ENCODE measurements around the gene ZGLP1. TPM values are rescaled to one million over a fixed set of nuclear protein-coding genes. Genes with fewer than 3 reads are reported as not detected.
A peak's percentile ranks its signal among the peaks of the same experiment; 100 is the strongest.
"Not testable (repeated sequence)": the region's sequence is repeated elsewhere in the genome, so short reads cannot be mapped to it uniquely, and the experiment has no call there.

The ZGLP1 gene
- total RNA-seq, 2 experiments from 2014 or later = 3.3 to 3.5 TPM

DNA sequence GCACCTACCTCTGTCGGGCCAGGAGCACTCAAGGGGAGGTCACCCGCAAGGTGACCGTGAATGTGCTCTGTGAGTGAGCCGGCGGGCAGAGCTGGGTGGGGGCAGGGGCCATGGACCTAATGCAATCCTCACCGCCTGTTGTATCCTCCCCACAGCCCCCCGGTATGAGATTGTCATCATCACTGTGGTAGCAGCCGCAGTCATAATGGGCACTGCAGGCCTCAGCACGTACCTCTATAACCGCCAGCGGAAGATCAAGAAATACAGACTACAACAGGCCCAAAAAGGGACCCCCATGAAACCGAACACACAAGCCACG, 24.7 kb downstream of the ZGLP1 start:
- DNase-seq (no peak), ATAC-seq (no peak)
- H3K36me3 Mint-ChIP-seq (ENCODE audit: low read depth) = peaks cover 34% of the 10 kb centered on the region
- intact Hi-C loops (cut with DNase I, micrococcal nuclease) = no loop called here
- CTCF ChIA-PET = interaction anchor here (1.4 to 2.8 kb wide), 2 partner anchors 15 to 104 kb away, joined by 5 to 15 read pairs; partner anchors contain the start of gene ICAM1
- H3K9me3 Mint-ChIP-seq (ENCODE audit: low read depth) = no peaks in the 10 kb centered on the region
- H3K4me3 Mint-ChIP-seq = no peak overlapping the region
- peaks cover 38% of the 10 kb centered on the region for H3K4me1 Mint-ChIP-seq
- H3K27me3 Mint-ChIP-seq = peaks cover 20% of the 10 kb centered on the region
- H3K27ac Mint-ChIP-seq = no peak overlapping the region
- POLR2A ChIA-PET = interaction anchor here (3.9 kb wide), 1 partner anchor 14 kb away, joined by 18 read pairs; the partner anchor contains the start of gene ICAM1

DNA sequence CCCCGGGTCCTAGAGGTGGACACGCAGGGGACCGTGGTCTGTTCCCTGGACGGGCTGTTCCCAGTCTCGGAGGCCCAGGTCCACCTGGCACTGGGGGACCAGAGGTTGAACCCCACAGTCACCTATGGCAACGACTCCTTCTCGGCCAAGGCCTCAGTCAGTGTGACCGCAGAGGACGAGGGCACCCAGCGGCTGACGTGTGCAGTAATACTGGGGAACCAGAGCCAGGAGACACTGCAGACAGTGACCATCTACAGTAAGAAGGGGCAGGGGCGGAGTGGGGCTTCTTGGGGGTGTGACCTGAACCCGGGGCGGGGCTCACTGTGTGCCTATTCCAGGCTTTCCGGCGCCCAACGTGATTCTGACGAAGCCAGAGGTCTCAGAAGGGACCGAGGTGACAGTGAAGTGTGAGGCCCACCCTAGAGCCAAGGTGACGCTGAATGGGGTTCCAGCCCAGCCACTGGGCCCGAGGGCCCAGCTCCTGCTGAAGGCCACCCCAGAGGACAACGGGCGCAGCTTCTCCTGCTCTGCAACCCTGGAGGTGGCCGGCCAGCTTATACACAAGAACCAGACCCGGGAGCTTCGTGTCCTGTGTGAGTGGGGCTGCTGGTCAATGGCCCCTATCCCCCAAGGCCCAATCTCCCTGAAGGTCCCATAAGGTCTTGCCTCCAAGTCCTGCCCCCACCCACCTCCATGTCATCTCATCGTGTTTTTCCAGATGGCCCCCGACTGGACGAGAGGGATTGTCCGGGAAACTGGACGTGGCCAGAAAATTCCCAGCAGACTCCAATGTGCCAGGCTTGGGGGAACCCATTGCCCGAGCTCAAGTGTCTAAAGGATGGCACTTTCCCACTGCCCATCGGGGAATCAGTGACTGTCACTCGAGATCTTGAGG, 25.3 kb downstream of the ZGLP1 start:
- ATAC-seq = no peak

DNA sequence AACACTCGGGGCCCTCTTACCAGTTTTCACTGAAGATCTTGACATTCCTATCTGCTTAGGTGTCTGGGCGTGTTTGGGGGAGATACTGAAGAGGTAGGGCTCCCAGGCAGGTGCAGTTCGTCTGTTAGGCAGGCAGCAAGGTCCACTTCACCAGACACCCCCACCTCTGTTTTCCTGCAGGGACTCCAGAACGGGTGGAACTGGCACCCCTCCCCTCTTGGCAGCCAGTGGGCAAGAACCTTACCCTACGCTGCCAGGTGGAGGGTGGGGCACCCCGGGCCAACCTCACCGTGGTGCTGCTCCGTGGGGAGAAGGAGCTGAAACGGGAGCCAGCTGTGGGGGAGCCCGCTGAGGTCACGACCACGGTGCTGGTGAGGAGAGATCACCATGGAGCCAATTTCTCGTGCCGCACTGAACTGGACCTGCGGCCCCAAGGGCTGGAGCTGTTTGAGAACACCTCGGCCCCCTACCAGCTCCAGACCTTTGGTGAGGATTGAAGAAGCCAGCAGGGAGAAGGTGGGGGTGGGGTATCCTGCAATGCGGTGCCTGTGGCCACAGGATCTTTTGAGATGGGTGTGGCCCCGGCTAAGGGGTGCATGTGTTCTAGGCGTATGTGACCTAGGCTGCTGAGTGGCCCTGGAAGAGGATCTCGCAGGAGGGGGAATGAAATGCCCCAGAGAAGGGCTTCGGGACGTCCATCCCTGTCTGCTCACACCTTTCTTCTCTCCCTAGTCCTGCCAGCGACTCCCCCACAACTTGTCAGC, 26.1 kb downstream of the ZGLP1 start:
- H3K27me3 Mint-ChIP-seq = peaks cover 12% of the 10 kb centered on the region
- ATAC-seq = no peak
- DNase-seq = no peak
- H3K36me3 Mint-ChIP-seq (ENCODE audit: low read depth) = peaks cover 42% of the 10 kb centered on the region
- H3K27ac Mint-ChIP-seq = no peak overlapping the region
- CTCF ChIA-PET = interaction anchor here (0.6 to 1.7 kb wide), 3 partner anchors 13 to 105 kb away, joined by 3 to 5 read pairs (median 5); partner anchors contain the start of gene ICAM1
- POLR2A ChIA-PET = no interaction called here
- H3K9me3 Mint-ChIP-seq (ENCODE audit: low read depth) = no peaks in the 10 kb centered on the region
- no peak overlapping the region for H3K4me3 Mint-ChIP-seq
- peaks cover 26% of the 10 kb centered on the region for H3K4me1 Mint-ChIP-seq
- intact Hi-C loops (cut with DNase I, micrococcal nuclease) = no loop called here

More for the DNA sequence above, 25.3 kb downstream of the ZGLP1 start:
- POLR2A ChIA-PET = interaction anchor here (3.9 kb wide), 1 partner anchor 13 kb away, joined by 18 read pairs; the partner anchor contains the start of gene ICAM1
- Mint-ChIP-seq H3K27ac (no peak overlapping the region), H3K4me3 (no peak overlapping the region), H3K36me3 (ENCODE audit: low read depth) (peaks cover 37% of the 10 kb centered on the region), H3K27me3 (peaks cover 18% of the 10 kb centered on the region), H3K4me1 (peaks cover 35% of the 10 kb centered on the region), H3K9me3 (ENCODE audit: low read depth) (no peaks in the 10 kb centered on the region)
- CTCF ChIA-PET = interaction anchor here (1.4 to 2.8 kb wide), 2 partner anchors 15 to 104 kb away, joined by 5 to 15 read pairs; partner anchors contain the start of gene ICAM1
- DNase-seq = no peak
- intact Hi-C loops (cut with DNase I, micrococcal nuclease) = no loop called here

DNA sequence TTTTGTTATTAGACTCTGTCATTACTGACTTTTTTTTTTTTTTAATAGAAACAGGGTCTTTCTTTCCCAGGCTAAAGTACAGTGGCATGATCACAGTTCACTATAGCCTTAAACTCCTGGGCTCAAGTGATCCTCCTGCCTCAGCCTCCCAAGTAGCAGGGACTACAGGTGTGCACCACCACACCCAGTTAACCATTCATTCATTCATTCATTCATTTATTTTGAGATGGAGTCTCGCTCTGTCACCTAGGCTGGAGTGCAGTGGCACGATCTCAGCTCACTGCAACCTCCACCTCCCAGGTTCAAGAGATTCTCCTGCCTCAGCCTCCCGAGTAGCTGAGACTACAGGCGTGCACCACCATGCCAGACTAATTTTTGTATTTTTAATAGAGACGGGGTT, 27.6 kb downstream of the ZGLP1 start:
- POLR2A ChIA-PET; DNase-seq; H3K4me3 Mint-ChIP-seq; H3K27me3 Mint-ChIP-seq; ATAC-seq; intact Hi-C loops (cut with DNase I, micrococcal nuclease); H3K27ac Mint-ChIP-seq; H3K9me3 Mint-ChIP-seq (ENCODE audit: low read depth): not testable (repeated sequence)
- CTCF ChIA-PET = interaction anchor here (0.7 to 1.7 kb wide), 3 partner anchors 11 to 20 kb away, joined by 3 read pairs; partner anchors contain the start of gene ICAM1
- Mint-ChIP-seq H3K4me1 (peaks cover 18% of the 10 kb centered on the region), H3K36me3 (ENCODE audit: low read depth) (peaks cover 53% of the 10 kb centered on the region)

DNA sequence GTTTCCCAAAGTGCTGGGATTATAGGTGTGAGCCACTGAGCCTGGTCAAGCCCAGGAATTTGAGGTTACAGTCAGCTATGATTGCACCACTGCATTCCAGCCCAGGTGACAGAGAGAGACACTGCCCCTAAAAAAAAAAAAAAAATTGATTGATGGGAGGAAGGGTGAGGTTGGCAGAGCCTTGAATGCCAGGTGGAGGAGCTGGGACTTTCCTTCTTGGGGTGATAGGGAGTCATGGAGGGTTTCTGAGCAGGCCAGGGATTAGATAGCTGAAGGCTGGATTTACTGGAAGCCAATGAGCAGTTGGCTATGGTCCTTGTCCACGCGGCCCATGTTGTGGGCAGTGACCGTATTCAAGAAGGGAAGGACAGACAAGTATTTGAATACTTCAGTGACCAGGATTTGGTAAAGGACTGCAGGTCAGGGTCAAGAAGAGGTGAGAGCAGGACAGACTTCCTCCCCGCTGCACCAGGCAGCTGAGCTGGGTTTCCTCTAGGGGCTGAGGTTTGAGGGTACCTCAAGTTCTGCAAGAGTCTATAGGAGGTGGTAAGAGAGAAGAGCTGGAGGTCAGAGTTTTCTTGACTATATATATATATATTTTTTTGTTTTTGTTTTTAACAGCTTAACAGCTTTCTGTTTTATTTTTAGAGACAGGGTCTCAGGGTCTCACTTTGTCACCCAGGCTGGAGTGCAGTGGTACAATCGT, 29.7 kb downstream of the ZGLP1 start:
- Mint-ChIP-seq H3K27me3 (no peaks in the 10 kb centered on the region), H3K4me3 (no peak overlapping the region), H3K36me3 (ENCODE audit: low read depth) (peaks cover 42% of the 10 kb centered on the region), H3K9me3 (ENCODE audit: low read depth) (no peaks in the 10 kb centered on the region), H3K4me1 (peaks cover 3% of the 10 kb centered on the region), H3K27ac (no peak overlapping the region)
- intact Hi-C loops (cut with DNase I, micrococcal nuclease) = no loop called here
- ChIA-PET POLR2A (interaction anchor here (1.0 to 1.1 kb wide), 2 partner anchors 9 to 101 kb away, joined by 3 to 4 read pairs; partner anchors contain the start of genes ICAM1 and TYK2), CTCF (interaction anchor here (0.6 to 3.4 kb wide), 6 partner anchors 10 to 136 kb away, joined by 3 to 14 read pairs (median 5); partner anchors contain the start of gene ICAM1)
- ATAC-seq = no peak
- DNase-seq = no peak

DNA sequence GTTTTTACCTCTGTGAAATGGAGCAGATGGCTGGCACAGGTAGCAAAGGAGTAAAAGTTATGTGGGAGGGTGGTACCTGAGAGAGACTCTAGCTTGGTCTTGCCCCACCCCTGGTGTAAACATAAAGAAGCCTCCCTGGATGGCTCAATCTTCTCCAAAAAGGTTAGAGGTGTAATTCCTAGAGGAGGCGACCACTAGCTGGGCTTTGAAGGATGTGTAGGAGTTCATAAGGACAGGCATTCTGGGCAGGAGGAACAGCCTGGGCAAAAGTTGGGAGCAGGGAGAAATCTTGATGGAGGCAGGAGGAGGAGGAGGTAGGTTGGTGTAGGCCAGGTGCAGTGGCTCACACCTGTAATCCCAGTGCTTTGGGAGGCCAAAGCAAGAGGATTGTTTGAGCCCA, 30.7 kb downstream of the ZGLP1 start:
- peaks cover 8% of the 10 kb centered on the region for H3K4me1 Mint-ChIP-seq
- ChIA-PET CTCF (interaction anchor here (0.6 to 3.4 kb wide), 6 partner anchors 9 to 1957 kb away, joined by 3 to 14 read pairs (median 3); partner anchors contain the start of genes ICAM1 and RPS28), POLR2A (no interaction called here)
- H3K27ac Mint-ChIP-seq = no peak overlapping the region
- ATAC-seq = no peak
- H3K36me3 Mint-ChIP-seq (ENCODE audit: low read depth) = peaks cover 40% of the 10 kb centered on the region
- H3K27me3 Mint-ChIP-seq = no peaks in the 10 kb centered on the region
- H3K9me3 Mint-ChIP-seq (ENCODE audit: low read depth) = no peaks in the 10 kb centered on the region
- no peak overlapping the region for H3K4me3 Mint-ChIP-seq
- intact Hi-C loops (cut with DNase I, micrococcal nuclease) = no loop called here
- DNase-seq = no peak

DNA sequence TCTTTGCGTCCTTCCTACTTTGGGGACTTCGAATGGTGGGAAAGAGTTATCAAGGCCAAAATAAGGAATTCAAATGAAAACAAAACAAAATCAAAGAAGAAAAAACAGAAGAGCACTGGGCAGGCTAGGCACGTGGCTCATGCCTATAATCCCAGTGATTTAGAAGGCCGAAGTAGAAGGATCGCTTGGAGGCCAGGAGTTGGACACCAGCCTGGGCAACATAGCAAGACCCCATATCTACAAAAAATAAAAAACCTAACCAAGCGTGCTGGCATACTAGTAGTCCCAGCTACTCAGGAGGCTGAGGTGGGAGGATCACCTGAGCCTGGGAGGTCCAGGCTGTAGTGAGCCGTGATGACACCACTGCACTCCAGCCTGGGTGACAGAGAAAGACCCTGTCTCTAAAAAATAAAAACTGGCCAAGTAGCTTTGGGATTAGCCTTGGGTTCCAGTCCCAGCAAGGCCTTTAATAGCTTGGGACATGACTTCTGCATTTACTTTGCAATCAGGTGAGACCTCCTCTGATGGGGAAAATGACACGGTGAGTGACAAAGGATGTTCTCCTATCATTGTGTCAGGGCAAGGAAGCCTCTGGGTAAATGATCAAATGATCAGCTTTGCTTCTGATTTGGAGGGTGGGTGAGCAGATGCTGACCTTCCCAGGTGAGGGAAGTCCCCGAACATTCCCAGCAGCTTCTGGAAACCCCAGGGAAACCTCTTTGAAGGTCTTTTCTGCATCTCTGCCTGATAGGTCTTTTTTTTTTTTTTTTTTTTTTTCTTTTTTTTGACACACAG, 31.6 kb downstream of the ZGLP1 start:
- no peak for ATAC-seq

DNA sequence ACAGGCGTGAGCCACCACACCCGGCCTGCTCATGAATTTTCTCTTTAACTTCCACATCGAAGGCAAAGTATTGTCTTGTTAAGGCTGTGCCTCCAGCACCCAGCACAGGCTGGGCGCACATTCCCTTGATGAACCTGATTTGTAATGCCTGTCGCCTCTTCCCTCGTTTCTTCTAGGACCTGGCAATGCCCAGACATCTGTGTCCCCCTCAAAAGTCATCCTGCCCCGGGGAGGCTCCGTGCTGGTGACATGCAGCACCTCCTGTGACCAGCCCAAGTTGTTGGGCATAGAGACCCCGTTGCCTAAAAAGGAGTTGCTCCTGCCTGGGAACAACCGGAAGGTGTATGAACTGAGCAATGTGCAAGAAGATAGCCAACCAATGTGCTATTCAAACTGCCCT, 35.0 kb downstream of the ZGLP1 start:
- POLR2A ChIA-PET = interaction anchor here (0.8 kb wide), 1 partner anchor 44 kb away, joined by 7 read pairs; no protein-coding TSS in a partner anchor
- H3K36me3 Mint-ChIP-seq (ENCODE audit: low read depth) = peaks cover 38% of the 10 kb centered on the region

More for the DNA sequence above, 31.6 kb downstream of the ZGLP1 start:
- no peak for DNase-seq
- Mint-ChIP-seq H3K9me3 (ENCODE audit: low read depth) (no peaks in the 10 kb centered on the region), H3K4me1 (peaks cover 9% of the 10 kb centered on the region), H3K4me3 (no peak overlapping the region), H3K27me3 (no peaks in the 10 kb centered on the region), H3K36me3 (ENCODE audit: low read depth) (peaks cover 33% of the 10 kb centered on the region), H3K27ac (no peak overlapping the region)
- ChIA-PET CTCF (interaction anchor here (1.1 to 3.4 kb wide), 4 partner anchors 8 to 133 kb away, joined by 3 to 14 read pairs (median 3); partner anchors contain the start of gene ICAM1), POLR2A (no interaction called here)
- intact Hi-C loops (cut with DNase I, micrococcal nuclease) = no loop called here

DNA sequence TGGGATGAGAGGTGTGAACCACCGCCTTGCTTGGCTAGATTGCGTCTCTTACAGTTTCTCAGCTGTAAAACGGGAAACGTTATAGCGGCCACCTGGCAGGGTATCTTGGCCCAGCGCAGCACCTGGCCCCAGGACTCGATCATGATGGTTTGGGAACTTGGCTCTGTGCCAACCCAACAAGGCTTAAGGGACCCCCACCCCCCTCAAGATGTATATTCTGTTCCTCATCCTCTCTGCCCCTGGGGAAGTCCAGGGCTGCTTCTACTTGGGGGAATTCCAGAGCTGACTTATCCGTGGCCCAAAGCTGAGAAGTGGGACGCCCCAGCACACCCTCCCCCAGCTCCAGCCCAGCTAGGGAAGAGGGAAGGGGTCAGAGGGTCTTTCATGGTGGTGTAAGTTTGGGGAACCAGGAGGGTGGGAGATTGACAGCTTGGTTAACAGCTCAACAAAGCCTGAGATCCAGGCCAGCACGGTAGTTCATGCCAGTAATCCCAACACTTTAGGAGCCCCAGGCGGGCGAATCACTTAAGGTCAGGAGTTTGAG, 38.0 kb downstream of the ZGLP1 start:
- intact Hi-C loops (cut with DNase I, micrococcal nuclease) = loop anchor here (1.0 to 2.0 kb wide), 4 partner anchors 17 to 109 kb away; partner anchors contain the start of genes TYK2 (in 2 of the 2), ICAM3 (in 1 of the 2), ICAM5 (in 1 of the 2) and RAVER1 (in 1 of the 2)
- H3K27me3 Mint-ChIP-seq = no peaks in the 10 kb centered on the region
- peaks cover 22% of the 10 kb centered on the region for H3K36me3 Mint-ChIP-seq (ENCODE audit: low read depth)
- ATAC-seq = peak; percentile 22
- peak; percentile 55 for DNase-seq
- H3K9me3 Mint-ChIP-seq (ENCODE audit: low read depth) = no peaks in the 10 kb centered on the region
- ChIA-PET POLR2A (interaction anchor here (0.5 to 3.5 kb wide), 10 partner anchors 11 to 564 kb away, joined by 3 to 53 read pairs (median 8); partner anchors contain the start of genes ICAM4, ICAM5, RAVER1 and TMED1), CTCF (interaction anchor here (0.6 to 9.2 kb wide), 20 partner anchors 8 to 428 kb away, joined by 3 to 165 read pairs (median 6); partner anchors contain the start of genes ICAM4, ICAM5, RAVER1 and TYK2)
- peaks cover 37% of the 10 kb centered on the region for H3K4me1 Mint-ChIP-seq
- H3K4me3 Mint-ChIP-seq = peak overlapping the region; percentile 80
- peak overlapping the region; percentile 91 for H3K27ac Mint-ChIP-seq

More for the DNA sequence above, 35.0 kb downstream of the ZGLP1 start:
- CTCF ChIA-PET = interaction anchor here (0.6 to 1.2 kb wide), 4 partner anchors 11 to 142 kb away, joined by 3 to 7 read pairs (median 4); no protein-coding TSS in a partner anchor
- peaks cover 36% of the 10 kb centered on the region for H3K4me1 Mint-ChIP-seq
- intact Hi-C loops (cut with DNase I, micrococcal nuclease) = no loop called here
- H3K27me3 Mint-ChIP-seq = no peaks in the 10 kb centered on the region
- no peak overlapping the region for H3K4me3 Mint-ChIP-seq
- no peaks in the 10 kb centered on the region for H3K9me3 Mint-ChIP-seq (ENCODE audit: low read depth)
- H3K27ac Mint-ChIP-seq = peak overlapping the region; percentile 13
- ATAC-seq (no peak), DNase-seq (no peak)

Measured in activated CD4-positive, alpha-beta T cell treated with anti-CD3 and anti-CD28 coated beads for 36 hours (primary cell).